RKO (cell line): Measurements from ENCODE around the gene TBX10.
"Not testable (repeated sequence)": the region's sequence is repeated elsewhere in the genome, so short reads cannot be mapped to it uniquely, and the experiment has no call there.

Source experiments
- DNase-seq: peaks from one replicate; pipeline ENCODE4 v3.0.0-alpha.2; 2016; ENCODE audit warnings: low spot score

Gene TBX10

GRCh38 chr11:67664213-67664585, 24.6 kb upstream of the TBX10 start:
- DNase-seq = no peak

- DNase-seq = no peak
Measured at GRCh38 chr11:67663532-67664212, 24.1 kb upstream of the TBX10 start.

- no peak for DNase-seq
Measured at GRCh38 chr11:67662835-67663531, 23.4 kb upstream of the TBX10 start.

- DNase-seq = no peak
Measured at GRCh38 chr11:67662142-67662834, 22.7 kb upstream of the TBX10 start.

- not testable (repeated sequence) for DNase-seq
Measured at GRCh38 chr11:67660752-67661151, 21.2 kb upstream of the TBX10 start.

- not testable (repeated sequence) for DNase-seq
Measured at GRCh38 chr11:67659651-67660165, 20.1 kb upstream of the TBX10 start.

- DNase-seq = no peak
Measured at GRCh38 chr11:67657300-67657699, 17.7 kb upstream of the TBX10 start.

GRCh38 chr11:67656278-67656922, 16.8 kb upstream of the TBX10 start:
- peak; percentile 42 for DNase-seq

- DNase-seq = no peak
Measured at GRCh38 chr11:67654225-67654624, 14.7 kb upstream of the TBX10 start.

- no peak for DNase-seq
Measured at GRCh38 chr11:67652965-67653845, 13.6 kb upstream of the TBX10 start.

- DNase-seq = no peak
Measured at GRCh38 chr11:67651976-67652781, 12.6 kb upstream of the TBX10 start.

- no peak for DNase-seq
Measured at GRCh38 chr11:67649634-67650510, 10.3 kb upstream of the TBX10 start.

GRCh38 chr11:67648796-67649613, 9.4 kb upstream of the TBX10 start:
- no peak for DNase-seq

- DNase-seq = peak; percentile 47
Measured at GRCh38 chr11:67648140-67648795, 8.7 kb upstream of the TBX10 start.

GRCh38 chr11:67647471-67647870, 7.9 kb upstream of the TBX10 start:
- DNase-seq = no peak

GRCh38 chr11:67646535-67647336, 7.2 kb upstream of the TBX10 start:
- no peak for DNase-seq
